WTC11 (cell line): ENCODE results near the gene TPSAB1. TPM values are rescaled to one million over a fixed set of nuclear protein-coding genes. Genes with fewer than 3 reads are reported as not detected.
"Not testable (repeated sequence)": the region's sequence is repeated elsewhere in the genome, so short reads cannot be mapped to it uniquely, and the experiment has no call there.

Experiments used
- ATAC-seq: fragments of 200-7000 bp; cut with Tn5 transposase; 2 replicates; pipeline ENCODE4 v1.10.0; 2021; ENCODE audit warnings: mild to moderate bottlenecking, moderate library complexity
- CTCF ChIA-PET: fragments of 300-600 bp; sonication (Branson Sonifier 250); formaldehyde crosslinking; loops from one replicate; lab custom pipeline; 2021; ENCODE audit warnings: antibody characterized with exemption; lab: Charles Lee
- POLR2A ChIA-PET: fragments of 350-600 bp; sonication (Branson Sonifier 250); formaldehyde crosslinking; loops from one replicate; lab custom pipeline; 2021; ENCODE audit warnings: antibody characterized with exemption; lab: Charles Lee
- DNase-seq: peaks from one replicate; pipeline ENCODE4 v3.0.0; 2021; ENCODE audit warnings: low spot score
- H3K27ac Mint-ChIP-seq: 2 replicates; pipeline ENCODE4 v1.8.0; 2021; ENCODE audit warnings: mixed read lengths
- H3K27me3 Mint-ChIP-seq: 2 replicates; pipeline ENCODE4 v1.8.0; 2021; ENCODE audit warnings: low read depth, mild to moderate bottlenecking, moderate library complexity, mixed read lengths
- H3K36me3 Mint-ChIP-seq: 2 replicates; pipeline ENCODE4 v1.8.0; 2021; ENCODE audit warnings: mixed read lengths
- H3K4me1 Mint-ChIP-seq: 2 replicates; pipeline ENCODE4 v1.8.0; 2022; ENCODE audit warnings: mixed read lengths
- H3K4me3 Mint-ChIP-seq: 2 replicates; pipeline ENCODE4 v1.8.0; 2021; ENCODE audit warnings: mild to moderate bottlenecking, moderate library complexity, mixed read lengths
- H3K9me3 Mint-ChIP-seq: 2 replicates; pipeline ENCODE4 v1.8.0; 2021; ENCODE audit warnings: mixed read lengths
- CREB1 ChIP-seq: sonication (generic); formaldehyde crosslinking; IDR thresholded peaks from 2 replicates; pipeline ENCODE4 v1.8.0; 2023; ENCODE audit warnings: mild to moderate bottlenecking, missing genetic modification reagents
- ELF4 ChIP-seq: sonication (generic); formaldehyde crosslinking; IDR thresholded peaks from 2 replicates; pipeline ENCODE4 v1.8.1; 2022; ENCODE audit warnings: low read depth, mild to moderate bottlenecking, moderate library complexity, missing genetic modification reagents
- EMX1 ChIP-seq: fragments of 250-450 bp; sonication (Bioruptor Pico); IDR thresholded peaks from 2 replicates; pipeline ENCODE4 v1.8.0; 2021; ENCODE audit warnings: mild to moderate bottlenecking
- KAT7 ChIP-seq: sonication (generic); formaldehyde crosslinking; IDR thresholded peaks from 2 replicates; pipeline ENCODE4 v1.8.1; 2023; ENCODE audit warnings: missing genetic modification reagents, mild to moderate bottlenecking, borderline replicate concordance
- MYBL2 ChIP-seq: sonication (generic); formaldehyde crosslinking; IDR thresholded peaks from 2 replicates; pipeline ENCODE4 v1.8.1; 2023; ENCODE audit warnings: mild to moderate bottlenecking, moderate library complexity, missing genetic modification reagents
- RORB ChIP-seq: fragments of 250-450 bp; sonication (Bioruptor Pico); IDR thresholded peaks from 2 replicates; pipeline ENCODE4 v1.9.0; 2021; ENCODE audit warnings: mild to moderate bottlenecking
- SMAD4 ChIP-seq: sonication (generic); formaldehyde crosslinking; IDR thresholded peaks from 2 replicates; pipeline ENCODE4 v1.8.0; 2022; ENCODE audit warnings: mild to moderate bottlenecking, missing genetic modification reagents
- ZNF121 ChIP-seq: sonication (generic); formaldehyde crosslinking; IDR thresholded peaks from 2 replicates; pipeline ENCODE4 v1.8.0; 2023; ENCODE audit warnings: missing genetic modification reagents
- ZNF219 ChIP-seq: sonication (generic); formaldehyde crosslinking; IDR thresholded peaks from 2 replicates; pipeline ENCODE4 v1.8.0; 2023; ENCODE audit warnings: missing genetic modification reagents, mild to moderate bottlenecking, borderline replicate concordance
- ZNF396 ChIP-seq: fragments of 250-450 bp; sonication (Bioruptor Pico); IDR thresholded peaks from 2 replicates; pipeline ENCODE4 v1.8.0; 2021; ENCODE audit warnings: mild to moderate bottlenecking, moderate library complexity, borderline replicate concordance
- total RNA-seq: library from RNA; stranded (reverse); gene quantifications from 3 replicates; pipeline ENCODE4 v1.2.3, GENCODE V29; 2021
- TF ChIP-seq, protein P1 (sequence below): sonication (generic); formaldehyde crosslinking; IDR thresholded peaks from 2 replicates; pipeline ENCODE4 v1.8.1; 2022; ENCODE audit warnings: missing genetic modification reagents, borderline replicate concordance
- TF ChIP-seq, protein P2 (sequence below): sonication (generic); formaldehyde crosslinking; IDR thresholded peaks from 2 replicates; pipeline ENCODE4 v1.8.0; 2023; ENCODE audit warnings: missing genetic modification reagents, mild to moderate bottlenecking, borderline replicate concordance
- TF ChIP-seq, protein P3 (sequence below): sonication (generic); formaldehyde crosslinking; IDR thresholded peaks from 2 replicates; pipeline ENCODE4 v1.8.1; 2022; ENCODE audit warnings: low read depth, mild to moderate bottlenecking, moderate library complexity, missing genetic modification reagents, borderline replicate concordance
- TF ChIP-seq, protein P4 (sequence below): sonication (generic); formaldehyde crosslinking; IDR thresholded peaks from 2 replicates; pipeline ENCODE4 v1.8.0; 2022; ENCODE audit warnings: mild to moderate bottlenecking, missing genetic modification reagents

TPSAB1 gene
- total RNA-seq, 1 experiment from 2014 or later = not detected

DNA sequence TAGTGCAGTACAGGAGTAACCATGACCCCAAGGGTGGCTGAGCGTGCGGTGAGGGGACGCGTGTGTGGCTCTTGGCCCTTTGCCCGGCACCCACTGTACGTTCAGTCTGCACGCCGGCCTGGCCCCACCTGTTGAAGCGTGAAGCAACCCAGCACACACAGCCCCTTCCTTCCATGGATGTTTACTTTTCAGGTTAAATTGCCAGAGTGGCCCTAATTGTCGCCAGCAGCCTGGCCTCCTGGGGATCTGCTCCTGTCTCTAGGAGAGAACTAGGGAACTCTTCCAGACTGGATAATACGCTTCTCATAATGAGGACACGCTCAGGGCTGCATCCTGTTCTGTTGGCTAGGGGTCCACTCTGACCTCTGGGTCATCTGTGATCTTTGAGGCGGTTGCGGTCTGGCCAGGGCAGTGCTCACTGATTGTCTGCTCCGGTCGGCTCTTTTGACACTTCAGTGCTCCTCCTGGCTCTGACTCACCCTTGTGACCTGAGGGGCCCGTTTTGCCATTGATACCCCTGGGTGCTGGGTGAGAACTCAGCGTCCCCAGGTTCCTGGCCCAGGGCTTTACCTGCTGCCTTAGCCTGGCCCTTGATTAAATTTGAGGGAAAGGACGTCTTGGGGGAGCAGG is 43.2 kb upstream of the TPSAB1 start (continued):
- TF ChIP-seq, protein P1, sequence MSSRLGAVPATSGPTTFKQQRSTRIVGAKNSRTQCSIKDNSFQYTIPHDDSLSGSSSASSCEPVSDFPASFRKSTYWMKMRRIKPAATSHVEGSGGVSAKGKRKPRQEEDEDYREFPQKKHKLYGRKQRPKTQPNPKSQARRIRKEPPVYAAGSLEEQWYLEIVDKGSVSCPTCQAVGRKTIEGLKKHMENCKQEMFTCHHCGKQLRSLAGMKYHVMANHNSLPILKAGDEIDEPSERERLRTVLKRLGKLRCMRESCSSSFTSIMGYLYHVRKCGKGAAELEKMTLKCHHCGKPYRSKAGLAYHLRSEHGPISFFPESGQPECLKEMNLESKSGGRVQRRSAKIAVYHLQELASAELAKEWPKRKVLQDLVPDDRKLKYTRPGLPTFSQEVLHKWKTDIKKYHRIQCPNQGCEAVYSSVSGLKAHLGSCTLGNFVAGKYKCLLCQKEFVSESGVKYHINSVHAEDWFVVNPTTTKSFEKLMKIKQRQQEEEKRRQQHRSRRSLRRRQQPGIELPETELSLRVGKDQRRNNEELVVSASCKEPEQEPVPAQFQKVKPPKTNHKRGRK = no peak
- TF ChIP-seq EMX1 (CRISPR knock-in tag) = no peak
- TF ChIP-seq, protein P2, sequence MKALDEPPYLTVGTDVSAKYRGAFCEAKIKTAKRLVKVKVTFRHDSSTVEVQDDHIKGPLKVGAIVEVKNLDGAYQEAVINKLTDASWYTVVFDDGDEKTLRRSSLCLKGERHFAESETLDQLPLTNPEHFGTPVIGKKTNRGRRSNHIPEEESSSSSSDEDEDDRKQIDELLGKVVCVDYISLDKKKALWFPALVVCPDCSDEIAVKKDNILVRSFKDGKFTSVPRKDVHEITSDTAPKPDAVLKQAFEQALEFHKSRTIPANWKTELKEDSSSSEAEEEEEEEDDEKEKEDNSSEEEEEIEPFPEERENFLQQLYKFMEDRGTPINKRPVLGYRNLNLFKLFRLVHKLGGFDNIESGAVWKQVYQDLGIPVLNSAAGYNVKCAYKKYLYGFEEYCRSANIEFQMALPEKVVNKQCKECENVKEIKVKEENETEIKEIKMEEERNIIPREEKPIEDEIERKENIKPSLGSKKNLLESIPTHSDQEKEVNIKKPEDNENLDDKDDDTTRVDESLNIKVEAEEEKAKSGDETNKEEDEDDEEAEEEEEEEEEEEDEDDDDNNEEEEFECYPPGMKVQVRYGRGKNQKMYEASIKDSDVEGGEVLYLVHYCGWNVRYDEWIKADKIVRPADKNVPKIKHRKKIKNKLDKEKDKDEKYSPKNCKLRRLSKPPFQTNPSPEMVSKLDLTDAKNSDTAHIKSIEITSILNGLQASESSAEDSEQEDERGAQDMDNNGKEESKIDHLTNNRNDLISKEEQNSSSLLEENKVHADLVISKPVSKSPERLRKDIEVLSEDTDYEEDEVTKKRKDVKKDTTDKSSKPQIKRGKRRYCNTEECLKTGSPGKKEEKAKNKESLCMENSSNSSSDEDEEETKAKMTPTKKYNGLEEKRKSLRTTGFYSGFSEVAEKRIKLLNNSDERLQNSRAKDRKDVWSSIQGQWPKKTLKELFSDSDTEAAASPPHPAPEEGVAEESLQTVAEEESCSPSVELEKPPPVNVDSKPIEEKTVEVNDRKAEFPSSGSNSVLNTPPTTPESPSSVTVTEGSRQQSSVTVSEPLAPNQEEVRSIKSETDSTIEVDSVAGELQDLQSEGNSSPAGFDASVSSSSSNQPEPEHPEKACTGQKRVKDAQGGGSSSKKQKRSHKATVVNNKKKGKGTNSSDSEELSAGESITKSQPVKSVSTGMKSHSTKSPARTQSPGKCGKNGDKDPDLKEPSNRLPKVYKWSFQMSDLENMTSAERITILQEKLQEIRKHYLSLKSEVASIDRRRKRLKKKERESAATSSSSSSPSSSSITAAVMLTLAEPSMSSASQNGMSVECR = no peak
- no peak for TF ChIP-seq ZNF219 (CRISPR knock-in tag)
- TF ChIP-seq ZNF121 (CRISPR knock-in tag) = no peak
- TF ChIP-seq ZNF396 (CRISPR knock-in tag) = no peak
- TF ChIP-seq, protein P3, sequence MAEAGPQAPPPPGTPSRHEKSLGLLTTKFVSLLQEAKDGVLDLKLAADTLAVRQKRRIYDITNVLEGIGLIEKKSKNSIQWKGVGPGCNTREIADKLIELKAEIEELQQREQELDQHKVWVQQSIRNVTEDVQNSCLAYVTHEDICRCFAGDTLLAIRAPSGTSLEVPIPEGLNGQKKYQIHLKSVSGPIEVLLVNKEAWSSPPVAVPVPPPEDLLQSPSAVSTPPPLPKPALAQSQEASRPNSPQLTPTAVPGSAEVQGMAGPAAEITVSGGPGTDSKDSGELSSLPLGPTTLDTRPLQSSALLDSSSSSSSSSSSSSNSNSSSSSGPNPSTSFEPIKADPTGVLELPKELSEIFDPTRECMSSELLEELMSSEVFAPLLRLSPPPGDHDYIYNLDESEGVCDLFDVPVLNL (CRISPR knock-in tag) = no peak
- TF ChIP-seq CREB1 (CRISPR knock-in tag) = no peak

DNA sequence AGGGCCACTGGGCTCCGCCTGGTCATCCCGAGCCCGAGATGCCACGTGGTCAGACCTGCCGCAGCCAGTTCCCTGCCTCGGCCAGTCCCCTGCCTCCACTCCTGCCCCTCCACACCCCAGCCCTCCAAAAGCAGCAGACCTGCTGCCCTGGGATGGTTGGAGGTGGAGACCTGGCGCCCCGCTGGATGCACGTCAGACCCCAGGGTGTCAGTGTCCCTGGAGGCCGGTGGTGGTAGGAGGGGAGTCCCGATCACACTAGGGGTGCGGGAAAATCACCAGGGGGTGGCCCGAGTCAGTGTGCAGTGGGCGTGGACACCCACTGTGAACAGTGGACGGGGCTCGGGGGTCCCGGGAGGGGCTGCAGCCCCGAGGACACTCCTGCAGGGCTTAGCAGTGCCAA is 42.3 kb upstream of the TPSAB1 start:
- H3K9me3 Mint-ChIP-seq = no peaks in the 10 kb centered on the region
- DNase-seq = no peak
- TF ChIP-seq MYBL2 (CRISPR knock-in tag) = no peak
- TF ChIP-seq, all 79 proteins: peak for 0
- POLR2A ChIA-PET = no interaction called here
- Mint-ChIP-seq H3K27ac (no peak overlapping the region), H3K4me1 (no peaks in the 10 kb centered on the region), H3K4me3 (no peak overlapping the region), H3K27me3 (no peaks in the 10 kb centered on the region), H3K36me3 (peaks cover 6% of the 10 kb centered on the region; the same call in 1 of the 2 replicates)
- CTCF ChIA-PET = no interaction called here
- ATAC-seq = no peak

DNA sequence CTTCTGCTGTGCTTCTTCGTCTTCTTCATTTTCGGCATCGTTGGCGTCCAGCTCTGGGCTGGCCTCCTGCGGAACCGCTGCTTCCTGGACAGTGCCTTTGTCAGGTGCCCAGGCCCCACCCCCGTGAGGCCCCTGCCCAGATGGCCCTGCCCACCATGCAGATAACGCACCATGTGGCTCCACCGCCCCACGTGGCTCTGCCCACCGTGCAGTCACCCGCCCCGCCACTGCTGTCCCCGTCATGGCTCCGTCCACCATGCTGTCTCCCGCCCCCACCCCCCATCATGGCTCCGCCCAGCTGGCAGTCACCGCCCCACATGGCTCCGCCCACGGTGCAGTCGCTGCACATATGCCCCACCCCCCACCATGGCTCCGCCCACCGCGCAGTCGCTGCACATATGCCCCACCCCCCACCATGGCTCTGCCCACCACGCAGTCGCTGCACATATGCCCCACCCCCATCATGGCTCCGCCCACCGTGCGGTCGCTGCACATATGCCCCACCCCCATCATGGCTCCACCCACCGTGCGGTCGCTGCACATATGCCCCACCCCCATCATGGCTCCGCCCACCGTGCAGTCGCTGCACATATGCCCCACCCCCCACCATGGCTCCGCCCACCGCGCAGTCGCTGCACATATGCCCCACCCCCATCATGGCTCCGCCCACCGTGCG is 41.7 kb upstream of the TPSAB1 start:
- H3K27me3 Mint-ChIP-seq, CTCF ChIA-PET, H3K4me1 Mint-ChIP-seq, POLR2A ChIA-PET, H3K27ac Mint-ChIP-seq, H3K9me3 Mint-ChIP-seq, ATAC-seq, H3K36me3 Mint-ChIP-seq, H3K4me3 Mint-ChIP-seq, DNase-seq: not testable (repeated sequence)

DNA sequence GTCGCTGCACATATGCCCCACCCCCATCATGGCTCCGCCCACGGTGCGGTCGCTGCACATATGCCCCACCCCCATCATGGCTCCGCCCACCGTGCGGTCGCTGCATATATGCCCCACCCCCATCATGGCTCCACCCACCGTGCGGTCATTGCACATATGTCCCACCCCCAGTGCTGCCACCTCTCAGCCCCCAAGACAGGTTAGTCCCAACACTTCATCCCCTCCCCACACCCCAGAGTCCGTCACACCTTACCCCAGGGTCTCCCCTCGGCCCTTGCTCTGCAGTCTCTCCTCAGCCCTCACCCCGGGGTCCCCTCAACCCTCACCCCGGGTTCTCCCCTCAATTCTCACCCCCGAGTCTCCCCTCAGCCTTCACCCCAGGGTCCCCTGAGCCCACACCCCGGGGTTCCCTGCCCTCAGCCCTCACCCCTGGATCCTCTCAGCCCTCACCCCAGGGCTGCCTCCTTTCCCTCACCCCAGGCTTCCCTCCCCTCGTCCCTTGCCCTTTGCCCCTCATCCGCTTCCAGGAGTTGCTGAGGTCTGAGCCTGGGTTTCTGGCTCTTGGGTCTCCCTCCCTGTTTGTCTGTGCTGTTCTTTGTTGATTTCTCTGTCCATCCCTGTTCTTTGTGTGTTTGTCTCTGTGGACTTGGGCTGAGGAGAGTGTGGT is 41.0 kb upstream of the TPSAB1 start:
- ATAC-seq (no peak), DNase-seq (peak; percentile 33)
- no peaks in the 10 kb centered on the region for H3K9me3 Mint-ChIP-seq
- CTCF ChIA-PET = no interaction called here
- no peaks in the 10 kb centered on the region for H3K4me1 Mint-ChIP-seq
- peak overlapping the region; percentile 66 for H3K27ac Mint-ChIP-seq
- no peak overlapping the region for H3K4me3 Mint-ChIP-seq
- TF ChIP-seq SMAD4 = no peak
- no peak for TF ChIP-seq ELF4
- TF ChIP-seq RORB (CRISPR knock-in tag) = no peak
- TF ChIP-seq, protein P4, sequence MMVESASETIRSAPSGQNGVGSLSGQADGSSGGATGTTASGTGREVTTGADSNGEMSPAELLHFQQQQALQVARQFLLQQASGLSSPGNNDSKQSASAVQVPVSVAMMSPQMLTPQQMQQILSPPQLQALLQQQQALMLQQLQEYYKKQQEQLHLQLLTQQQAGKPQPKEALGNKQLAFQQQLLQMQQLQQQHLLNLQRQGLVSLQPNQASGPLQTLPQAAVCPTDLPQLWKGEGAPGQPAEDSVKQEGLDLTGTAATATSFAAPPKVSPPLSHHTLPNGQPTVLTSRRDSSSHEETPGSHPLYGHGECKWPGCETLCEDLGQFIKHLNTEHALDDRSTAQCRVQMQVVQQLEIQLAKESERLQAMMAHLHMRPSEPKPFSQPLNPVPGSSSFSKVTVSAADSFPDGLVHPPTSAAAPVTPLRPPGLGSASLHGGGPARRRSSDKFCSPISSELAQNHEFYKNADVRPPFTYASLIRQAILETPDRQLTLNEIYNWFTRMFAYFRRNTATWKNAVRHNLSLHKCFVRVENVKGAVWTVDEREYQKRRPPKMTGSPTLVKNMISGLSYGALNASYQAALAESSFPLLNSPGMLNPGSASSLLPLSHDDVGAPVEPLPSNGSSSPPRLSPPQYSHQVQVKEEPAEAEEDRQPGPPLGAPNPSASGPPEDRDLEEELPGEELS (CRISPR knock-in tag) = no peak
- TF ChIP-seq KAT7 (CRISPR knock-in tag) = no peak
- no peaks in the 10 kb centered on the region for H3K27me3 Mint-ChIP-seq
- H3K36me3 Mint-ChIP-seq = peaks cover 6% of the 10 kb centered on the region; the same call in 1 of the 2 replicates
- POLR2A ChIA-PET = no interaction called here
